GM12878 (cell line): Measurements from ENCODE around the gene CDK5R1. TPM values are rescaled to one million over a fixed set of nuclear protein-coding genes. Genes with fewer than 3 reads are reported as not detected.
A peak's percentile ranks its signal among the peaks of the same experiment; 100 is the strongest.

Experiments
- ATAC-seq: fragments of 200-7000 bp; cut with Tn5 transposase; 3 replicates; pipeline ENCODE4 v1.9.1; 2020; ENCODE audit warnings: mild to moderate bottlenecking, moderate library complexity
- BruUV-seq: library from RNA; stranded (reverse); fragments of 400-500 nt; replicated peaks from 2 replicates; lab custom pipeline; 2021; lab: Mats Ljungman, UMichigan
- CTCF ChIA-PET: fragments of 300-600 bp; sonication (Branson Sonifier 250); formaldehyde crosslinking; extraction: SDS; loops from one replicate; lab custom pipeline; 2021; ENCODE audit warnings: inconsistent platforms; lab: Yijun Ruan, JAX
- POLR2A ChIA-PET: fragments of 350-600 bp; formaldehyde crosslinking; extraction: SDS; loops from one replicate; lab custom pipeline; 2021; ENCODE audit warnings: inconsistent platforms; lab: Charles Lee
- RAD21 ChIA-PET: fragments of 300-600 bp; sonication (Branson Sonifier 250); formaldehyde crosslinking; loops from one replicate; lab custom pipeline; 2023; ENCODE audit warnings: antibody characterized with exemption; ENCODE audit not compliant: unreplicated experiment; lab: Charles Lee
- SMC1A ChIA-PET: fragments of 300-600 bp; sonication (Branson Sonifier 250); formaldehyde crosslinking; loops from one replicate; lab custom pipeline; 2023; ENCODE audit not compliant: unreplicated experiment, uncharacterized antibody; lab: Charles Lee
- DNase-seq: peaks from one replicate; pipeline ENCODE4 v3.0.0-alpha.2; 2011; ENCODE audit warnings: low read depth, low spot score
- FAIRE-seq: peaks from 3 replicates; lab custom pipeline; 2011; peaks lifted over from hg19 to GRCh38; lab: Jason Lieb, UNC
- H2AFZ ChIP-seq: 2 replicates; pipeline ENCODE4 v1.6.0; 2011; ENCODE audit warnings: low read depth, low read length, control low read depth; ENCODE audit not compliant: control insufficient read depth
- H3K27ac ChIP-seq: 2 replicates; pipeline ENCODE4 v1.5.1; 2011; ENCODE audit warnings: control low read depth; ENCODE audit not compliant: control insufficient read depth, insufficient read depth
- H3K27me3 ChIP-seq, 2 experiments: replicated peaks in 1 of 2; 2 replicates each; pipeline versions ENCODE4 v1.6.0 to v1.6.1; 2011; ENCODE audit warnings: low read length in 1 of 2; ENCODE audit not compliant: control insufficient read depth in 2 of 2, insufficient read depth in 2 of 2
- H3K36me3 ChIP-seq, 2 experiments: 2 replicates each; pipeline ENCODE4 v1.5.1; 2011; ENCODE audit warnings: low read length in 1 of 2; ENCODE audit not compliant: control insufficient read depth in 2 of 2, insufficient read depth in 2 of 2
- H3K4me1 ChIP-seq: 2 replicates; pipeline ENCODE4 v1.6.1; 2011; ENCODE audit warnings: mild to moderate bottlenecking, low read length, moderate library complexity, mixed read lengths; ENCODE audit not compliant: control insufficient read depth, insufficient read depth
- H3K4me2 ChIP-seq: 2 replicates; pipeline ENCODE4 v1.6.0; 2011; ENCODE audit warnings: control low read depth; ENCODE audit not compliant: control insufficient read depth, insufficient read depth
- H3K4me3 ChIP-seq: fragments of 200-600 bp; sonication (generic); 2 replicates; pipeline ENCODE4 v1.5.1; 2016
- H3K79me2 ChIP-seq: 2 replicates; pipeline ENCODE4 v1.6.0; 2011; ENCODE audit warnings: low read length; ENCODE audit not compliant: control insufficient read depth, insufficient read depth
- H3K9ac ChIP-seq: 2 replicates; pipeline ENCODE4 v1.8.0; 2011; ENCODE audit warnings: low read length, control low read depth, mixed read lengths; ENCODE audit not compliant: control insufficient read depth, insufficient read depth
- H3K9me3 ChIP-seq: replicated peaks from 3 replicates; pipeline ENCODE4 v1.5.1; 2011; ENCODE audit warnings: mild to moderate bottlenecking, low read length; ENCODE audit not compliant: control insufficient read depth, insufficient read depth
- H4K20me1 ChIP-seq: 2 replicates; pipeline ENCODE4 v1.6.0; 2011; ENCODE audit not compliant: control insufficient read depth, insufficient read depth
- ATF2 ChIP-seq: IDR thresholded peaks from 2 replicates; pipeline ENCODE4 v1.6.1; 2012; ENCODE audit warnings: low read length, inconsistent platforms
- BHLHE40 ChIP-seq, 2 experiments: fragments of 450-650 bp in 1 of 2; IDR thresholded peaks; 2 replicates each; pipeline ENCODE4 v1.6.1; 2011 to 2017; ENCODE audit warnings: low read depth in 2 of 2, borderline replicate concordance in 1 of 2, improper control_type of control experiment in 1 of 2, low read length in 1 of 2, mild to moderate bottlenecking in 1 of 2
- CBX5 ChIP-seq: sonication (generic); IDR thresholded peaks from 2 replicates; pipeline ENCODE4 v1.6.1; 2016; ENCODE audit warnings: low read depth, moderate library complexity, mild to moderate bottlenecking, inconsistent platforms
- CHD1 ChIP-seq: IDR thresholded peaks from 2 replicates; pipeline ENCODE4 v1.6.1; 2012; ENCODE audit warnings: low read depth, low read length, improper control_type of control experiment
- CHD2 ChIP-seq: IDR thresholded peaks from 2 replicates; pipeline ENCODE4 v1.6.1; 2011; ENCODE audit warnings: low read depth, low read length, improper control_type of control experiment, borderline replicate concordance
- DPF2 ChIP-seq: fragments of 450-650 bp; IDR thresholded peaks from 2 replicates; pipeline ENCODE4 v1.6.1; 2017; ENCODE audit warnings: mild to moderate bottlenecking
- EP300 ChIP-seq, 2 experiments: fragments of 150-350 bp in 1 of 2; IDR thresholded peaks; 2 replicates each; pipeline ENCODE4 v1.6.1; 2011 to 2012; ENCODE audit warnings: low read depth in 2 of 2, low read length in 2 of 2, borderline replicate concordance in 1 of 2, improper control_type of control experiment in 1 of 2, inconsistent platforms in 1 of 2; ENCODE audit not compliant: control insufficient read depth in 1 of 2
- HDGF ChIP-seq: fragments of 450-650 bp; IDR thresholded peaks from 2 replicates; pipeline ENCODE4 v1.6.1; 2016; ENCODE audit warnings: antibody characterized with exemption
- HSF1 ChIP-seq: fragments of 150-350 bp; IDR thresholded peaks from 2 replicates; pipeline ENCODE4 v1.6.1; 2014; ENCODE audit warnings: mild to moderate bottlenecking, low read depth, low read length
- MEF2A ChIP-seq: IDR thresholded peaks from 2 replicates; pipeline ENCODE4 v1.6.1; 2011; ENCODE audit warnings: low read depth, mild to moderate bottlenecking, low read length, moderate library complexity; ENCODE audit not compliant: insufficient read depth
- MEF2B ChIP-seq: fragments of 450-650 bp; IDR thresholded peaks from 2 replicates; pipeline ENCODE4 v1.6.1; 2018; ENCODE audit warnings: mild to moderate bottlenecking, moderate library complexity; ENCODE audit not compliant: partially characterized antibody, poor library complexity, severe bottlenecking
- MLLT1 ChIP-seq: fragments of 450-650 bp; IDR thresholded peaks from 2 replicates; pipeline ENCODE4 v1.6.1; 2016; ENCODE audit warnings: mild to moderate bottlenecking
- MXI1 ChIP-seq: fragments of 150-350 bp; IDR thresholded peaks from 2 replicates; pipeline ENCODE4 v1.6.1; 2011; ENCODE audit warnings: low read depth, mild to moderate bottlenecking, inconsistent platforms, low read length, improper control_type of control experiment
- NBN ChIP-seq: fragments of 450-650 bp; IDR thresholded peaks from 2 replicates; pipeline ENCODE4 v1.6.1; 2016
- PAX5 ChIP-seq: IDR thresholded peaks from 2 replicates; pipeline ENCODE4 v1.6.1; 2011; ENCODE audit warnings: low read depth, low read length, borderline replicate concordance
- POLR2A ChIP-seq: IDR thresholded peaks from 2 replicates; pipeline ENCODE4 v1.6.1; 2011; ENCODE audit warnings: low read depth, mild to moderate bottlenecking, low read length
- RAD51 ChIP-seq: fragments of 450-650 bp; IDR thresholded peaks from 2 replicates; pipeline ENCODE4 v1.6.1; 2016; ENCODE audit warnings: moderate library complexity, mild to moderate bottlenecking, inconsistent platforms
- RB1 ChIP-seq: fragments of 450-650 bp; formaldehyde crosslinking; IDR thresholded peaks from 2 replicates; pipeline ENCODE4 v1.6.1; 2017; ENCODE audit warnings: mild to moderate bottlenecking, borderline replicate concordance
- RFX5 ChIP-seq: IDR thresholded peaks from 2 replicates; pipeline ENCODE4 v1.6.1; 2011; ENCODE audit warnings: low read depth, low read length, improper control_type of control experiment
- SIN3A ChIP-seq: IDR thresholded peaks from 2 replicates; pipeline ENCODE4 v1.6.1; 2012; ENCODE audit warnings: low read depth, low read length, improper control_type of control experiment
- TAF1 ChIP-seq: IDR thresholded peaks from 2 replicates; pipeline ENCODE4 v1.6.1; 2011; ENCODE audit warnings: mild to moderate bottlenecking, low read depth, low read length, borderline replicate concordance
- ZNF217 ChIP-seq: fragments of 450-650 bp; IDR thresholded peaks from 2 replicates; pipeline ENCODE4 v1.6.1; 2017; ENCODE audit warnings: antibody characterized with exemption, mild to moderate bottlenecking
- WGBS: methylation state at CpG from one replicate; pipeline ENCODE4 v1.1.6; 2016; ENCODE audit warnings: low lambda C conversion rate; ENCODE audit not compliant: insufficient replicate concordance, insufficient coverage; ENCODE audit errors: missing lambda C conversion rate; 5-methylcytosine and 5-hydroxymethylcytosine counted together
- in situ Hi-C: fragments of 300-500 bp; cut with MboI; formaldehyde crosslinking; loops from 9 replicates; pipeline ENCODE4 v1.14.3; 2018; ENCODE audit warnings: mixed read lengths
- intact Hi-C: fragments of 100-400 bp; cut with micrococcal nuclease; formaldehyde crosslinking; loops from one replicate; pipeline ENCODE4 v1.14.2; 2022; ENCODE audit not compliant: unreplicated experiment
- polyA plus RNA-seq, 11 experiments: library from polyadenylated mRNA; depleted of rRNA in 4 of 11; unstranded in 6 of 11; stranded (reverse) in 5 of 11; fragments of >200 nt; fragmentation: Nextera tagmentation in 4 of 11; fragmentation: Illumina TruSeq in 1 of 11; extraction: Ambion mirVana in 4 of 11; extraction: Trizol in 1 of 11; gene quantifications; 1 replicate in 1 of 11; 2 replicates in 10 of 11; pipeline versions ENCODE4 v1.2.1 to v1.2.3, GENCODE V29; 2011 to 2016; ENCODE audit warnings: inconsistent platforms in 2 of 11, missing spikeins in 2 of 11, low read depth in 1 of 11
- total RNA-seq, 4 experiments: library from RNA; depleted of rRNA in 3 of 4; stranded (reverse); fragments of >200 nt in 3 of 4; fragmentation: Illumina TruSeq in 1 of 4; extraction: Trizol in 1 of 4; gene quantifications; 2 replicates each; pipeline versions ENCODE4 v1.2.1 to v1.2.3, GENCODE V29; 2013 to 2021

CDK5R1 gene
- total and polyA plus RNA-seq, 10 of the 15 experiments (the other 5 are each of a cell fraction or from before 2014, with no cell fraction given), result 1.1 to 28.3 (median 12.2) TPM

- FAIRE-seq, result no peak
- H3K4me3 ChIP-seq, result peak overlapping the region; percentile 92
- under 1% methylated on average over 16 of the region's 16 CpGs for WGBS
- ChIA-PET RAD21 (interaction anchor here (1.4 to 16.4 kb wide), 8 partner anchors 14 to 387 kb away, joined by 4 to 543 read pairs (median 15); partner anchors contain the start of gene MYO1D), POLR2A (interaction anchor here (2.3 to 12.5 kb wide), 4 partner anchors 22 to 79 kb away, joined by 16 to 308 read pairs (median 66); no protein-coding TSS in a partner anchor), SMC1A (interaction anchor here (0.9 to 11.9 kb wide), 8 partner anchors 14 to 117 kb away, joined by 3 to 286 read pairs (median 26); no protein-coding TSS in a partner anchor), CTCF (interaction anchor here (1.3 to 9.1 kb wide), 10 partner anchors 11 to 420 kb away, joined by 3 to 127 read pairs (median 9); no protein-coding TSS in a partner anchor)
- in situ Hi-C loops, result no loop called here
- no peaks in the 10 kb centered on the region for H3K27me3 ChIP-seq
- H3K4me1 ChIP-seq, result peaks cover 28% of the 10 kb centered on the region
- no peak for DNase-seq
- no peaks in the 10 kb centered on the region for H3K9me3 ChIP-seq
- ATAC-seq, result peak; percentile 43
- no TSS peak for BruUV-seq
- H3K27ac ChIP-seq, result peak overlapping the region; percentile 81
- intact Hi-C loops, result no loop called here
- no peaks in the 10 kb centered on the region for H4K20me1 ChIP-seq
- peaks cover 49% of the 10 kb centered on the region for H3K79me2 ChIP-seq
- peak overlapping the region; percentile 96 for H3K4me2 ChIP-seq
- no peak overlapping the region for H2AFZ ChIP-seq
- H3K9ac ChIP-seq, result peak overlapping the region; percentile 79
- H3K36me3 ChIP-seq, result peaks cover 10 to 15% of the 10 kb centered on the region in 2 experiments; a peak in 3 of 4 replicates
- TF ChIP-seq BHLHE40 (IDR thresholded peaks at IDR 0.05; ENCODE audit: borderline replicate concordance in 1 of 2, low read depth in 2 of 2, low read length in 1 of 2), result peak in 1 of 2 experiments; percentile 57; a peak in 2 of 4 replicates
- no peak for TF ChIP-seq SIN3A
- TF ChIP-seq EP300 (IDR thresholded peaks at IDR 0.05; ENCODE audit: borderline replicate concordance in 1 of 2, control insufficient read depth in 1 of 2, low read depth in 2 of 2, low read length in 2 of 2), result no peak
- TF ChIP-seq PAX5, result 0 out of 2 replicates have a peak, but pooled peaks have one; percentile 20
- TF ChIP-seq CHD2, result no peak
- TF ChIP-seq ATF2, result no peak
- TF ChIP-seq POLR2A, result peak; percentile 75
- TF ChIP-seq MEF2B, result no peak
- peak; percentile 49; the same call in 1 of the 2 replicates for TF ChIP-seq HDGF
- no peak for TF ChIP-seq TAF1
- no peak for TF ChIP-seq RB1
- peak; percentile 18; the same call in 1 of the 2 replicates for TF ChIP-seq DPF2
- no peak for TF ChIP-seq CBX5
- TF ChIP-seq MLLT1, result peak; percentile 94
- TF ChIP-seq HSF1, result no peak
- TF ChIP-seq MXI1, result peak; percentile 48; the same call in 1 of the 2 replicates
- no peak for TF ChIP-seq MEF2A
- no peak for TF ChIP-seq RAD51
- no peak for TF ChIP-seq RFX5
- peak; percentile 51; the same call in 1 of the 2 replicates for TF ChIP-seq NBN
- TF ChIP-seq ZNF217, result no peak
- TF ChIP-seq CHD1, result 0 out of 2 replicates have a peak, but pooled peaks have one; percentile 19
Measured at GRCh38 chr17:32490101-32490482, 3.3 kb downstream of the CDK5R1 start.
